K562 (cell line): Measurements from ENCODE around the gene ELAVL3. TPM values are rescaled to one million over a fixed set of nuclear protein-coding genes. Genes with fewer than 3 reads are reported as not detected.

Experiments used
- C11orf30 ChIP-seq: fragments of 450-650 bp; IDR thresholded peaks from 2 replicates; pipeline ENCODE4 v1.6.1; 2016; ENCODE audit warnings: low read depth, mild to moderate bottlenecking
- DACH1 ChIP-seq: fragments of 450-650 bp; IDR thresholded peaks from 2 replicates; pipeline ENCODE4 v1.6.1; 2018; ENCODE audit not compliant: partially characterized antibody
- DDX20 ChIP-seq: fragments of 450-650 bp; IDR thresholded peaks from 2 replicates; pipeline ENCODE4 v1.6.1; 2016; ENCODE audit warnings: missing genetic modification characterization, low read depth, mild to moderate bottlenecking, missing compliant biosample characterization, moderate library complexity
- ESRRB ChIP-seq: fragments of 250-450 bp; sonication (Bioruptor Pico); IDR thresholded peaks from 2 replicates; pipeline ENCODE4 v1.5.0; 2020; ENCODE audit warnings: mild to moderate bottlenecking, moderate library complexity, borderline replicate concordance
- TRIM24 ChIP-seq, 2 experiments: fragments of 450-650 bp; IDR thresholded peaks; 2 replicates each; pipeline ENCODE4 v1.6.1; 2016
- ZBTB7A ChIP-seq: IDR thresholded peaks from 2 replicates; pipeline ENCODE4 v1.6.1; 2011; ENCODE audit warnings: low read depth, mild to moderate bottlenecking, low read length, moderate library complexity, borderline replicate concordance; ENCODE audit not compliant: control insufficient read depth
- polyA plus RNA-seq, 8 experiments: library from polyadenylated mRNA; depleted of rRNA in 4 of 8; stranded (reverse) in 5 of 8; unstranded in 3 of 8; fragments of >200 nt; fragmentation: Nextera tagmentation in 2 of 8; fragmentation: Illumina TruSeq in 1 of 8; extraction: Ambion mirVana in 2 of 8; extraction: Trizol in 1 of 8; gene quantifications; 2 replicates each; pipeline versions ENCODE4 v1.2.1 to v1.2.3, GENCODE V29; 2011 to 2014; ENCODE audit warnings: inconsistent platforms in 1 of 8, missing spikeins in 1 of 8
- total RNA-seq, 7 experiments: library from RNA; depleted of rRNA in 6 of 7; stranded (reverse); fragments of >200 nt in 6 of 7; fragmentation: Illumina TruSeq in 2 of 7; extraction: Trizol in 2 of 7; gene quantifications; 2 replicates each; pipeline versions ENCODE4 v1.2.1 to v1.2.3, GENCODE V29; 2011 to 2021; ENCODE audit warnings: low replicate concordance in 1 of 7
- TF ChIP-seq, protein P1 (sequence below), 2 experiments: fragments of 450-650 bp in 1 of 2; sonication (generic) in 1 of 2; formaldehyde crosslinking in 1 of 2; IDR thresholded peaks; 2 replicates each; pipeline versions ENCODE4 v1.7.1 to v1.9.0; 2016 to 2022; ENCODE audit warnings: inconsistent platforms in 1 of 2, mild to moderate bottlenecking in 1 of 2, missing genetic modification reagents in 1 of 2
- TF ChIP-seq, protein P2 (sequence below), 2 experiments: fragments of 450-650 bp in 1 of 2; sonication (generic) in 1 of 2; formaldehyde crosslinking; conservative IDR thresholded peaks; 2 replicates each; pipeline versions ENCODE4 v1.4.0 to v1.8.1; 2020 to 2022; ENCODE audit warnings: mild to moderate bottlenecking in 1 of 2, missing genetic modification reagents in 1 of 2
- TF ChIP-seq, protein P3 (sequence below): IDR thresholded peaks from 3 replicates; pipeline ENCODE4 v1.6.1; 2011; ENCODE audit warnings: borderline replicate concordance, mild to moderate bottlenecking, moderate library complexity; ENCODE audit not compliant: insufficient read length; ENCODE audit errors: extremely low read depth
- TF ChIP-seq, protein P4 (sequence below): fragments of 250-450 bp; sonication (Bioruptor Pico); IDR thresholded peaks from 2 replicates; pipeline ENCODE4 v1.5.0; 2020; ENCODE audit warnings: mild to moderate bottlenecking

ELAVL3 gene
- total and polyA plus RNA-seq, 9 of the 15 experiments (the other 6 are each of a cell fraction or from before 2014, with no cell fraction given): not detected

DNA sequence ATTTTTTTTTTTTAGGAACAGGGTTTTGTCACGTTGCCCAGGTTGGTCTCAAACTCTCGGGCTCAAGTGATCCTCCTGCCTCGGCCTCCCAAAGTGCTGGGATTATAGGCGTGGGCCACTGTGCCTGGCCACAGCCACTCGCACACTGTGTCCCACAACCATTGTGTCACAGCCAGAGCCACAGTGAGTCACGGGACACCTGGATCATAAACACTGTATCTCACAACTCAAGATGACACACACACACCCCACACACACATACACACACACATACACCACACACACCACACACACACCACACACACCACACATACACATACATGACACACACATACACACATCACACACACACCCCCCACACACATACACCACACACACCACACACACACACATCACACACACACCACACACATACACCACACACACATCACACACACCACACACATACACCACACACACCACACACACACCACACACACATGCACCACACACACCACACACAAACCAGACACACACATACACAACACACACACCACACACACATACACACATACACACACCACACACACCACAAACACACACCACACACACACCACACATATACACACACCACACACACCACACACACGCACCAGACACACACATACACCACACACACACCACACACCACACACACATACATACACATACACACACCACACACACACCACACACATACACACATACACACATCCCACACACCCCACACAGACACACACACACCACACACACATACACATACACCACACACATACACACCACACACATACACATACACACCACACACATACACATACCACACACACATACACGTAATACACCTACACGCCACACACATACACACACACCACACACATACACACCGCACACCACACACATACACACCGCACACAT lies 16.2 kb downstream of the ELAVL3 start (continued):
- TF ChIP-seq, protein P1, sequence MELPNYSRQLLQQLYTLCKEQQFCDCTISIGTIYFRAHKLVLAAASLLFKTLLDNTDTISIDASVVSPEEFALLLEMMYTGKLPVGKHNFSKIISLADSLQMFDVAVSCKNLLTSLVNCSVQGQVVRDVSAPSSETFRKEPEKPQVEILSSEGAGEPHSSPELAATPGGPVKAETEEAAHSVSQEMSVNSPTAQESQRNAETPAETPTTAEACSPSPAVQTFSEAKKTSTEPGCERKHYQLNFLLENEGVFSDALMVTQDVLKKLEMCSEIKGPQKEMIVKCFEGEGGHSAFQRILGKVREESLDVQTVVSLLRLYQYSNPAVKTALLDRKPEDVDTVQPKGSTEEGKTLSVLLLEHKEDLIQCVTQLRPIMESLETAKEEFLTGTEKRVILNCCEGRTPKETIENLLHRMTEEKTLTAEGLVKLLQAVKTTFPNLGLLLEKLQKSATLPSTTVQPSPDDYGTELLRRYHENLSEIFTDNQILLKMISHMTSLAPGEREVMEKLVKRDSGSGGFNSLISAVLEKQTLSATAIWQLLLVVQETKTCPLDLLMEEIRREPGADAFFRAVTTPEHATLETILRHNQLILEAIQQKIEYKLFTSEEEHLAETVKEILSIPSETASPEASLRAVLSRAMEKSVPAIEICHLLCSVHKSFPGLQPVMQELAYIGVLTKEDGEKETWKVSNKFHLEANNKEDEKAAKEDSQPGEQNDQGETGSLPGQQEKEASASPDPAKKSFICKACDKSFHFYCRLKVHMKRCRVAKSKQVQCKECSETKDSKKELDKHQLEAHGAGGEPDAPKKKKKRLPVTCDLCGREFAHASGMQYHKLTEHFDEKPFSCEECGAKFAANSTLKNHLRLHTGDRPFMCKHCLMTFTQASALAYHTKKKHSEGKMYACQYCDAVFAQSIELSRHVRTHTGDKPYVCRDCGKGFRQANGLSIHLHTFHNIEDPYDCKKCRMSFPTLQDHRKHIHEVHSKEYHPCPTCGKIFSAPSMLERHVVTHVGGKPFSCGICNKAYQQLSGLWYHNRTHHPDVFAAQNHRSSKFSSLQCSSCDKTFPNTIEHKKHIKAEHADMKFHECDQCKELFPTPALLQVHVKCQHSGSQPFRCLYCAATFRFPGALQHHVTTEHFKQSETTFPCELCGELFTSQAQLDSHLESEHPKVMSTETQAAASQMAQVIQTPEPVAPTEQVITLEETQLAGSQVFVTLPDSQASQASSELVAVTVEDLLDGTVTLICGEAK (IDR thresholded peaks at IDR 0.05): no peak
- TF ChIP-seq, protein P1 (CRISPR knock-in tag; IDR thresholded peaks at IDR 0.05): no peak
- TF ChIP-seq DDX20 (no peak), DACH1 (no peak), ZBTB7A (no peak), ESRRB (CRISPR knock-in tag) (no peak), C11orf30 (no peak), TRIM24 (IDR thresholded peaks at IDR 0.05) (0 out of 4 replicates have a peak, but pooled peaks of 1 of the 2 experiments have one; percentile 4)
- TF ChIP-seq, protein P2, sequence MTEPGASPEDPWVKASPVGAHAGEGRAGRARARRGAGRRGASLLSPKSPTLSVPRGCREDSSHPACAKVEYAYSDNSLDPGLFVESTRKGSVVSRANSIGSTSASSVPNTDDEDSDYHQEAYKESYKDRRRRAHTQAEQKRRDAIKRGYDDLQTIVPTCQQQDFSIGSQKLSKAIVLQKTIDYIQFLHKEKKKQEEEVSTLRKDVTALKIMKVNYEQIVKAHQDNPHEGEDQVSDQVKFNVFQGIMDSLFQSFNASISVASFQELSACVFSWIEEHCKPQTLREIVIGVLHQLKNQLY (CRISPR knock-in tag; conservative IDR thresholded peaks at IDR 0.05): no peak
- TF ChIP-seq, protein P3, sequence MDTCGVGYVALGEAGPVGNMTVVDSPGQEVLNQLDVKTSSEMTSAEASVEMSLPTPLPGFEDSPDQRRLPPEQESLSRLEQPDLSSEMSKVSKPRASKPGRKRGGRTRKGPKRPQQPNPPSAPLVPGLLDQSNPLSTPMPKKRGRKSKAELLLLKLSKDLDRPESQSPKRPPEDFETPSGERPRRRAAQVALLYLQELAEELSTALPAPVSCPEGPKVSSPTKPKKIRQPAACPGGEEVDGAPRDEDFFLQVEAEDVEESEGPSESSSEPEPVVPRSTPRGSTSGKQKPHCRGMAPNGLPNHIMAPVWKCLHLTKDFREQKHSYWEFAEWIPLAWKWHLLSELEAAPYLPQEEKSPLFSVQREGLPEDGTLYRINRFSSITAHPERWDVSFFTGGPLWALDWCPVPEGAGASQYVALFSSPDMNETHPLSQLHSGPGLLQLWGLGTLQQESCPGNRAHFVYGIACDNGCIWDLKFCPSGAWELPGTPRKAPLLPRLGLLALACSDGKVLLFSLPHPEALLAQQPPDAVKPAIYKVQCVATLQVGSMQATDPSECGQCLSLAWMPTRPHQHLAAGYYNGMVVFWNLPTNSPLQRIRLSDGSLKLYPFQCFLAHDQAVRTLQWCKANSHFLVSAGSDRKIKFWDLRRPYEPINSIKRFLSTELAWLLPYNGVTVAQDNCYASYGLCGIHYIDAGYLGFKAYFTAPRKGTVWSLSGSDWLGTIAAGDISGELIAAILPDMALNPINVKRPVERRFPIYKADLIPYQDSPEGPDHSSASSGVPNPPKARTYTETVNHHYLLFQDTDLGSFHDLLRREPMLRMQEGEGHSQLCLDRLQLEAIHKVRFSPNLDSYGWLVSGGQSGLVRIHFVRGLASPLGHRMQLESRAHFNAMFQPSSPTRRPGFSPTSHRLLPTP: no peak
- TF ChIP-seq, protein P4, sequence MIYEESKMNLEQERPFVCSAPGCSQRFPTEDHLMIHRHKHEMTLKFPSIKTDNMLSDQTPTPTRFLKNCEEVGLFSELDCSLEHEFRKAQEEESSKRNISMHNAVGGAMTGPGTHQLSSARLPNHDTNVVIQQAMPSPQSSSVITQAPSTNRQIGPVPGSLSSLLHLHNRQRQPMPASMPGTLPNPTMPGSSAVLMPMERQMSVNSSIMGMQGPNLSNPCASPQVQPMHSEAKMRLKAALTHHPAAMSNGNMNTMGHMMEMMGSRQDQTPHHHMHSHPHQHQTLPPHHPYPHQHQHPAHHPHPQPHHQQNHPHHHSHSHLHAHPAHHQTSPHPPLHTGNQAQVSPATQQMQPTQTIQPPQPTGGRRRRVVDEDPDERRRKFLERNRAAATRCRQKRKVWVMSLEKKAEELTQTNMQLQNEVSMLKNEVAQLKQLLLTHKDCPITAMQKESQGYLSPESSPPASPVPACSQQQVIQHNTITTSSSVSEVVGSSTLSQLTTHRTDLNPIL: no peak
